Measurements from ENCODE around the gene SCD5. TPM values are rescaled to one million over a fixed set of nuclear protein-coding genes. Genes with fewer than 3 reads are reported as not detected.

The SCD5 gene
- total RNA-seq, 1 donor from 2014 or later: 17.9 TPM

GRCh38 chr4:82784681-82785610, 13.7 kb downstream of the SCD5 start:
- Histone ChIP-seq H3K4me3 (ENCODE audit: low read depth, low read length) (no peak overlapping the region), H3K36me3 (ENCODE audit: control insufficient read depth, insufficient read depth, low read length) (no peaks in the 10 kb centered on the region), H3K27me3 (ENCODE audit: control insufficient read depth, insufficient read depth, low read length) (no peaks in the 10 kb centered on the region)
- DNase-seq (ENCODE audit: low read depth): no peak
- TF ChIP-seq CTCF (IDR thresholded peaks at IDR 0.05; ENCODE audit: insufficient read depth, low read length, poor library complexity, severe bottlenecking): no peak

- no peak for TF ChIP-seq CTCF (IDR thresholded peaks at IDR 0.05; ENCODE audit: insufficient read depth, low read length, poor library complexity, severe bottlenecking)
- H3K27me3 ChIP-seq (ENCODE audit: control insufficient read depth, insufficient read depth, low read length): no peaks in the 10 kb centered on the region
- H3K36me3 ChIP-seq (ENCODE audit: control insufficient read depth, insufficient read depth, low read length): no peaks in the 10 kb centered on the region
- no peak overlapping the region for H3K4me3 ChIP-seq (ENCODE audit: low read depth, low read length)
- DNase-seq (ENCODE audit: low read depth): no peak
Observed at GRCh38 chr4:82782626-82783345, 15.8 kb downstream of the SCD5 start.

- H3K36me3 ChIP-seq (ENCODE audit: control insufficient read depth, insufficient read depth, low read length): no peaks in the 10 kb centered on the region
- no peaks in the 10 kb centered on the region for H3K27me3 ChIP-seq (ENCODE audit: control insufficient read depth, insufficient read depth, low read length)
- no peak for TF ChIP-seq CTCF (IDR thresholded peaks at IDR 0.05; ENCODE audit: insufficient read depth, low read length, poor library complexity, severe bottlenecking)
- DNase-seq (ENCODE audit: low read depth): no peak
- H3K4me3 ChIP-seq (ENCODE audit: low read depth, low read length): no peak overlapping the region
Observed at GRCh38 chr4:82780752-82781231, 17.8 kb downstream of the SCD5 start.

DNA sequence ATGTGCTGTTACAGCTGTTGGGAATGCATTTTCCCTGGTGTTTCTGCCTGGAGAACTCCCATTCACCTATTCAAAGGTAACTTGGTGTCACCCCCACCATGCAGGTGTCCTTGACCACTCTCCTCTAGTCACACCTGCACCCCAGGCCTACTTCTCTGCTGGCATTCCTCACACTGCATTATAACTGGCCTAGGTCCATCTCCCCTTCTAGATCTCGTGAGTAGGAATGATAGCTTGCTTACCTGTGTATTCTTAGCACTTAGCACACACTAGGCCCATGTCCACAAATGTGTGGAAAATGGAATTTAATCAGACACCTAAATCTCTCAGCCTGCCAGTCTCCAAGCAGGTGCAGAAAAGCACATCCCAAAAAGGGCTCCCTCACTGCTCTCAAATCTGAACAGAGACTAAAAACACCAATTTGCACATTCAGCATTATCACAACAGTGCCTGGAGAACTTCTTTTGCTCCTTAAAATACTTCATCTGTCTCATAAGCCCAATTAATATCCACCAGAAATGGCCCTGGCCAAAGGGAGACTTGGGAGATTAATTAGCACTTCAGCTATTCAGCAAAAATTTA, 18.3 kb downstream of the SCD5 start:
- H3K27me3 ChIP-seq (ENCODE audit: control insufficient read depth, insufficient read depth, low read length): no peaks in the 10 kb centered on the region
- H3K36me3 ChIP-seq (ENCODE audit: control insufficient read depth, insufficient read depth, low read length): no peaks in the 10 kb centered on the region
- TF ChIP-seq CTCF (IDR thresholded peaks at IDR 0.05; ENCODE audit: insufficient read depth, low read length, poor library complexity, severe bottlenecking): no peak
- no peak for DNase-seq (ENCODE audit: low read depth)
- H3K4me3 ChIP-seq (ENCODE audit: low read depth, low read length): no peak overlapping the region

DNA sequence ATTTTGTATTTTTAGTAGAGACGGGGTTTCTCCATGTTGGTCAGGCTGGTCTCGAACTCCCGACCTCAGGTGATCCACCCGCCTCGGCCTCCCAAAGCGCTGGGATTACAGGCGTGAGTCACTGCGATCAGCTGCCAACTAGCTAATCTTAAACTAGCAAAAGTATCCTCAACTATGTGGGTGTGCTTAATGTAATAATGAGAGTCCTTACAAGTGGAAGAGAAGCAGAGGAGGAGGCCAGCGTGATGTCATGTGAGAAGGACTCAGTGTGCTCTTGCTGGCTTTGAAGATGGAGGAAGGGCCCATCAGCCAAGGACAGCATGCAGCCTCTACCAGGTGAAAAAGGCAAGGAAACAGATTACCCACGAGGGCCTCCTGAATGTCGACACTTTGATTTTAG, 19.6 kb downstream of the SCD5 start:
- DNase-seq (ENCODE audit: low read depth): no peak
- TF ChIP-seq CTCF (IDR thresholded peaks at IDR 0.05; ENCODE audit: insufficient read depth, low read length, poor library complexity, severe bottlenecking): no peak
- H3K4me3 ChIP-seq (ENCODE audit: low read depth, low read length): no peak overlapping the region
- no peaks in the 10 kb centered on the region for H3K27me3 ChIP-seq (ENCODE audit: control insufficient read depth, insufficient read depth, low read length)
- no peaks in the 10 kb centered on the region for H3K36me3 ChIP-seq (ENCODE audit: control insufficient read depth, insufficient read depth, low read length)

Measured in kidney epithelial cell (primary cell).